Stimulated activated memory B cell treated with anti-CD40 and anti-IgM and Interleukin-4, amounts not matched to agents 10 μg/mL and 1 μg/mL and 100 μg/mL, for 72 hours (primary cell): ENCODE data around the gene CST3.
A peak's percentile ranks its signal among the peaks of the same experiment; 100 is the strongest.
"Not testable (repeated sequence)": the region's sequence is repeated elsewhere in the genome, so short reads cannot be mapped to it uniquely, and the experiment has no call there.

Experiments used
- ATAC-seq: fragments of 150-1000 bp; cut with Tn5 transposase; 2 replicates; pipeline ENCODE4 v1.10.0; 2021
- H3K27ac Mint-ChIP-seq: one replicate; pipeline ENCODE4 v1.8.0; 2022; ENCODE audit warnings: mild to moderate bottlenecking, mixed read lengths
- H3K27me3 Mint-ChIP-seq: one replicate; pipeline ENCODE4 v1.8.0; 2022; ENCODE audit warnings: mixed read lengths
- H3K36me3 Mint-ChIP-seq: one replicate; pipeline ENCODE4 v1.8.0; 2022; ENCODE audit warnings: mixed read lengths
- H3K4me1 Mint-ChIP-seq: one replicate; pipeline ENCODE4 v1.8.0; 2022; ENCODE audit warnings: mixed read lengths
- H3K4me3 Mint-ChIP-seq: one replicate; pipeline ENCODE4 v1.8.0; 2022; ENCODE audit warnings: mild to moderate bottlenecking, moderate library complexity, mixed read lengths
- H3K9me3 Mint-ChIP-seq: one replicate; pipeline ENCODE4 v1.8.0; 2022; ENCODE audit warnings: mixed read lengths

Gene CST3

GRCh38 chr20:23640671-23641667, 3.2 kb upstream of the CST3 start:
- Mint-ChIP-seq H3K4me3 (no peak overlapping the region), H3K27ac (no peak overlapping the region), H3K4me1 (peaks cover 6% of the 10 kb centered on the region), H3K36me3 (no peaks in the 10 kb centered on the region), H3K27me3 (peaks cover 46% of the 10 kb centered on the region), H3K9me3 (no peaks in the 10 kb centered on the region)
- no peak for ATAC-seq

- Mint-ChIP-seq H3K4me3 (no peak overlapping the region), H3K9me3 (no peaks in the 10 kb centered on the region)
Observed at GRCh38 chr20:23640018-23640601, 2.4 kb upstream of the CST3 start.

DNA sequence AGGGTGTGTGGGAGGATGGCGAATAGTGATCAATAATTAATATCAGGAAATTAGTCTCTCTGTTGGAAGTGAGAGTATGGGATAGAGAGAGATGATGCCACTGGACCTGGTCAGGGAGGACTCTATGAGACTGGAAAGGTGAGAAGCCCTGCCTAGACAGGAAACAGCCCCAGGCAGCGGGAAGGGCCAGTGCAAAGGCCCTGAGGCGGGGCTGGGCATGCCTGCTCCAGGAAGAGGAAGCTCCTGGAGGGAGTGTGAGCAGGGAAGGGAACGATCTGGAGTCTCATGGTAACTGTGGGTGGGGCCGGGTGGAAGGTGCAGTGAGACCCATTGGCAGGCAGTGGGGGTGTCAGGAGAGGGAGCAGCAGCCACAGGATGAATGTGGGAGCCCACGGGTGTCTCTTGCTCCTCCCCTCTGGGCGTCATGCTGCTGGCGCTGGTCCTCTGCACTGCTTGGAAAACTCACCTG, 1.8 kb upstream of the CST3 start:
- no peak for ATAC-seq
- Mint-ChIP-seq H3K27ac (no peak overlapping the region), H3K9me3 (no peaks in the 10 kb centered on the region), H3K4me3 (no peak overlapping the region), H3K36me3 (no peaks in the 10 kb centered on the region), H3K27me3 (peaks cover 46% of the 10 kb centered on the region), H3K4me1 (peaks cover 6% of the 10 kb centered on the region)

More at GRCh38 chr20:23640018-23640601, 2.4 kb upstream of the CST3 start:
- Mint-ChIP-seq H3K36me3 (no peaks in the 10 kb centered on the region), H3K27ac (no peak overlapping the region), H3K4me1 (peaks cover 6% of the 10 kb centered on the region), H3K27me3 (peaks cover 44% of the 10 kb centered on the region)
- ATAC-seq: no peak

DNA sequence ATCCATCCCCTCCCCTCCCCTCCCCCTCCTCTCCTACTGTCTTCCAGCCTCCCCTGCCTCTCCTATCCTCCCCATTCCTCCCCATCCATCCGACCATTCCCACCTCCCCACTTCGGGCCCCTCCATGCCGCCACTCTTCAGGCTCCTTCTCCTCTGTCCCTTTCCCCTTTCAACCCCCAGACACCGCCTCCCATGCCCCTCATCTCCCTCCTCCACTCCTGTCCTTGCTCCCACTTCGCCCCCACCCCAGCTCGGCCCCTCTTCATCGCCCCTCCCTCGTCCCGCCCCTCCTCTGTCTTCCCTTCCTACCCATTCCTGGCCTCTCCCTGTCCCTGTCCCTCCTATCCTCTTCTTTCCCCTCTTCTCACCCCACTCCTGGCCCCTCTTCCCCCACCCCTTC, 554 bp upstream of the CST3 start:
- no peak overlapping the region for H3K27ac Mint-ChIP-seq
- H3K4me3 Mint-ChIP-seq: no peak overlapping the region
- no peak for ATAC-seq
- H3K27me3 Mint-ChIP-seq: peaks cover 58% of the 10 kb centered on the region
- H3K36me3 Mint-ChIP-seq: no peaks in the 10 kb centered on the region
- H3K9me3 Mint-ChIP-seq: no peaks in the 10 kb centered on the region
- H3K4me1 Mint-ChIP-seq: no peaks in the 10 kb centered on the region

DNA sequence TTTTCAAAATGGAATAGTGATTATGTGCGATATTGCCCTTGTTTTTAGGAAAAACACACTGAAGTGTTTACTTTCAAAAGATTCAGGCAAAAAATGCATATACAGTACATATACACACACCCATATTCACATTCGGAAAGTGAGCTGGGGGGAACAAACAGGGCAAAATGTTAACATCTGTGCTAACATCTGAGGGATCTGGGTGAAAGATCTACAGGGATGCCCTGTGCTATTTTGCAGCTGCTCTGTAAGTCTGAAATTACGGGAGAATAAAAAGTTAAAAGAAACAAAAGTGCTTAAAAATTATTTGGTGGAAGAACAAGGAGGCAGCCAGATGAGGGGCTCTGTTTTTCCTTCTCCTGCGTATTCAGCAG, 860 bp downstream of the CST3 start:
- Mint-ChIP-seq H3K9me3 (no peaks in the 10 kb centered on the region), H3K27me3 (peaks cover 60% of the 10 kb centered on the region), H3K36me3 (no peaks in the 10 kb centered on the region), H3K4me3 (no peak overlapping the region), H3K4me1 (no peaks in the 10 kb centered on the region), H3K27ac (no peak overlapping the region)
- no peak for ATAC-seq

DNA sequence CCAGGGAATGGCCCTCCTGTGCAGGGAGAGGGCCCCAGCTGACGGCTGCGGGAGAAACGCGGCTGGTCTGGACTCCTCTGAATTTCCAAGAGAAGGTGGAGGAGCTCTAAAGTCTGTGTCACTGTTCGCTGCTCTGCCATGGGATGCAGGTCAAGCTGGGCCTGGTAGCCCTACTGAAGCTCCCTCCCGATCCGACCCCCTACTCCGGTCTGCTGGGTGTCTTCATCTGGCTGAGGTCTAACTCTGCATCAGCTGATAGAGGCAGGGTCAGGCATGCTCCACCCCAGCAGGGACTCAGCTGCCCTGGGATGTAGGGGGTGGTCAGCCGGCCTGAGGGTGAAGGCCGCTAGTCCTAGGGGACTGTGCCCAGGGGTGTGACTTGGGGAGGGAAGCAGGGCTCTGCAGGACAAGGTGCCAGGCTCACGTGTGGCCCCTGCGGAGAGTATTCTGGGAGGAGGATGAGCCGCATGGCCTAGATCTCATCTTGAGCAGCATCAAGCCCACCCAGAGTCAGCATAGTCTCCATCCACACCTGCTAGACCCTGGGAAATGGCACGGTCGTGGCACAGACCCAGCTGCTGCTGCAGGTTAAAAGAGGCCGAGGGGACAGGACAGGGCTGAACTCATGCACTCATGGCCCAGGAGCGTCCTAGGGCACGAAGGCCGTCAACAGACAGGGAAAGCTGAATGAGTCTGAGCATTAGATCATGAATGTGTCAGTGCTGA, 1.4 kb downstream of the CST3 start:
- H3K27ac Mint-ChIP-seq: no peak overlapping the region

DNA sequence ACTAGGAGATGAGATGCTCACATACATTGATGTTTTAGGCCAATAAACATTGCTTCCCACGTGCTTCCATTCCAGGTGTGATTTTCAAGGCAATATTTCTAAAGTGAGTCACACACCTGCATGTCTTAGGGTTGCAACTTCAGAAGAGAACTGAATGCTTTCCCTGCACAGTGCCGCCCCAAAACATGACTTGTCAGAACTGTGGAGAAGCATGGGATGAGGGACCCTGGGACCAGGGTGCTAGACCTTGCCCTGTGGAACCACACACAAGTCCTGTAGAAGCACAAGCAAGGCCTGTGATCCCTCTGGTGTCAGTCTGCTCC, 2.0 kb downstream of the CST3 start:
- H3K9me3 Mint-ChIP-seq, H3K36me3 Mint-ChIP-seq, H3K27ac Mint-ChIP-seq, H3K4me3 Mint-ChIP-seq, ATAC-seq, H3K4me1 Mint-ChIP-seq: not testable (repeated sequence)
- peaks cover 59% of the 10 kb centered on the region for H3K27me3 Mint-ChIP-seq

More for the DNA sequence above, 1.4 kb downstream of the CST3 start:
- H3K4me1 Mint-ChIP-seq: no peaks in the 10 kb centered on the region
- peaks cover 60% of the 10 kb centered on the region for H3K27me3 Mint-ChIP-seq
- ATAC-seq: no peak
- H3K36me3 Mint-ChIP-seq: no peaks in the 10 kb centered on the region
- H3K4me3 Mint-ChIP-seq: no peak overlapping the region
- H3K9me3 Mint-ChIP-seq: no peaks in the 10 kb centered on the region

- Mint-ChIP-seq H3K27me3 (peaks cover 54% of the 10 kb centered on the region), H3K4me3 (no peak overlapping the region), H3K9me3 (no peaks in the 10 kb centered on the region), H3K27ac (no peak overlapping the region), H3K4me1 (no peaks in the 10 kb centered on the region), H3K36me3 (no peaks in the 10 kb centered on the region)
- ATAC-seq: no peak
Observed at GRCh38 chr20:23634985-23635767, 2.6 kb downstream of the CST3 start.

- peak; percentile 9 for ATAC-seq
- Mint-ChIP-seq H3K4me1 (no peaks in the 10 kb centered on the region), H3K27ac (no peak overlapping the region), H3K9me3 (no peaks in the 10 kb centered on the region), H3K36me3 (no peaks in the 10 kb centered on the region), H3K27me3 (peaks cover 47% of the 10 kb centered on the region), H3K4me3 (no peak overlapping the region)
Observed at GRCh38 chr20:23634044-23634801, 3.5 kb downstream of the CST3 start.

- no peak for ATAC-seq
- Mint-ChIP-seq H3K4me3 (no peak overlapping the region), H3K36me3 (no peaks in the 10 kb centered on the region), H3K4me1 (no peaks in the 10 kb centered on the region), H3K9me3 (no peaks in the 10 kb centered on the region), H3K27me3 (peaks cover 46% of the 10 kb centered on the region), H3K27ac (no peak overlapping the region)
Observed at GRCh38 chr20:23632711-23633573, 4.8 kb downstream of the CST3 start.

GRCh38 chr20:23631981-23632710, 5.6 kb downstream of the CST3 start:
- Mint-ChIP-seq H3K36me3 (no peaks in the 10 kb centered on the region), H3K9me3 (no peaks in the 10 kb centered on the region), H3K27me3 (peaks cover 45% of the 10 kb centered on the region), H3K27ac (no peak overlapping the region), H3K4me3 (no peak overlapping the region), H3K4me1 (no peaks in the 10 kb centered on the region)
- no peak for ATAC-seq

DNA sequence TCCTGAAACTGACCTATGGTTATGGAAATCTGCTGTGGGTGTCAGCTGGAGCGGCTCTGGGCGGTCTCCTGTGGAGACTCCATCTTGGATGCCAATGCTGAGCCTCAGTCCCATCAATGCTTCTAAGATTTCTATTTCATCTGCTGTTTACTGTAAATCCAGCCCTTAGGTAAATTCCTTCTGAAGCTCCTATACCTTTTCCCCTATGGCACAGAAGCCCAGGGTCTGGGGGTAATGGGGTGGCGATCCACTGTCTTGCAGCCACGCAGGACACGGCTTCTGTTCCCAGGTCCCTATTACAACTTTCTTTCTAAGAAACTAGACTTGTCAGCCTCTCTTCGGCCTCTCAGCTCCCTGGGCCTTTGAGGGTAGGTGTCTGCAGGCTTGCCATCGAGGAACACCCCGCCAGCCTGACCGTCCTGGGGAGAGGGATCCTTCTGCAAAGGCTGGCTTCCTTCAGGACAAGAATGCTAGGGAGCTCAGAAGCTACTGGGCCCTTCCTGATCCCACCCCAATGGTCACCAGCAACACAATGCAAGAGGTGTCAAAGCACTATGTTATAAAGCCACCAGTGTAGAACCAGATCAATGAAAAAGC, 6.4 kb downstream of the CST3 start:
- H3K27me3 Mint-ChIP-seq: peaks cover 37% of the 10 kb centered on the region
- H3K27ac Mint-ChIP-seq: no peak overlapping the region
- no peak overlapping the region for H3K4me3 Mint-ChIP-seq
- no peaks in the 10 kb centered on the region for H3K4me1 Mint-ChIP-seq
- no peak for ATAC-seq
- H3K9me3 Mint-ChIP-seq: no peaks in the 10 kb centered on the region
- H3K36me3 Mint-ChIP-seq: no peaks in the 10 kb centered on the region

DNA sequence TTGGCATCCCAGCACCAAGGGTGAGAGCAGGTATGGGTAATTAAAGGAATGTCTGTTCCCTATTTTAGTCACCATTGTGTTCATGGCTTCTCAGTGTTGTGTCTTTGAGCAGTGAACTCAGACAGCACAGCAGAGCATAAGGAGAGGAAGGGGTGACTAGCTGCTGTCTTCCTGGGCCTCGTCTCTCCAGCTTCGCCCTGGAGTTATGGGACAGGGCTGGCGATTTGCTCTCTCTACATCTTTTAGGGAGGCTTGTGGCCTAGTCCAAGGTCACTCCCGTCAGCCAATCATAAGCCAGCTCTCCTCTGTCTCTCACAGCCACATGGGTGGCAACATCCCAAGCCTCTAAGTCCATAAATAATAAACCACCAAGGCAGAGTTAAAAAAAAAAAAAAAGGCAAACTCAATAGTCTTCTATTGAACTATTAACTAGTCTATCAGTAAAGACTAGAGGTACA, 7.3 kb downstream of the CST3 start:
- no peaks in the 10 kb centered on the region for H3K36me3 Mint-ChIP-seq
- H3K4me3 Mint-ChIP-seq: no peak overlapping the region
- no peaks in the 10 kb centered on the region for H3K4me1 Mint-ChIP-seq
- H3K27me3 Mint-ChIP-seq: peaks cover 29% of the 10 kb centered on the region
- H3K9me3 Mint-ChIP-seq: no peaks in the 10 kb centered on the region
- no peak overlapping the region for H3K27ac Mint-ChIP-seq
- no peak for ATAC-seq
